ENCODE measurements around the gene TMEM151B.

The TMEM151B gene

DNA sequence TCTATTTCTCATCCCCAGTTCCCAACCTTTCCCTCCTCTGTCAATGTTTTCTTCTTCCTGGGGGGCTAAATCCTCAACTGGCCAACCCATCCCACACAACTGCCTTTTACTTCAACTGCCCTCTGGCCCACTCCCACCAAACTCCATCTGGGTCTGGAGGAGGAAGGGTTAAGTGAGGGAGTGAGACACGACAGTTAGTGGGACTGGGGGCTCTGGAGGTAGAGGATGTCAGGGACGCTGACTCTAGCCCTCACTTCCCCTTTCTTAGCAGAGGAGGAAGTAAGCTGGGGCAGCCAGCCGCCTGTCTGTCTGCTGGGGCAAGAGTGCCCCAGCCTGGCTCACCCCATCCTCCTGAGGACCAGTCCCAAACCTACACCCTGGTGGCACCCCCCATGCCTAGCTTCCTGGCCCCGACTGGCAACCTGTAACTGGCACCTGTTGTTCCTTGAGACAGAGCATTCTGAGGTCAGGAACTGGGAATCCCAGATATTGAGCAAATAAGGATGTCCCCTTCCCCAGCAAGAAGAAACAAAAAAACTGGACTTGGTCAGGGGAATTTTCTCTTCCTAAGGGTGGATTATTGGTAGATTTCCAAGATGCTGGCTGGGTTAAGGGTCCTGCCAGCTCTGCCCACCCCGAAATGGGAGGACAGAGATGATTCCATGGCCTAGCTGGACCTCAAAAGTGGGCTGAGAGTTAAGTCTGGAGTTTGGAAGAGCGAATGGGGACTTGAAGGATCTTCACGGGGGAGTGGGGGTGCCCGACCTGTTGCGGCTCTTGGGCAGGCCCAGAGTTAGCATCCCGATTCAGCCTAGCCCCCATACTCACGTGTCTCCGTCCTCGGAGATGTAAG, 5.9 kb upstream of the TMEM151B start:
- DNase-seq (ENCODE audit: low read depth) = no peak

DNA sequence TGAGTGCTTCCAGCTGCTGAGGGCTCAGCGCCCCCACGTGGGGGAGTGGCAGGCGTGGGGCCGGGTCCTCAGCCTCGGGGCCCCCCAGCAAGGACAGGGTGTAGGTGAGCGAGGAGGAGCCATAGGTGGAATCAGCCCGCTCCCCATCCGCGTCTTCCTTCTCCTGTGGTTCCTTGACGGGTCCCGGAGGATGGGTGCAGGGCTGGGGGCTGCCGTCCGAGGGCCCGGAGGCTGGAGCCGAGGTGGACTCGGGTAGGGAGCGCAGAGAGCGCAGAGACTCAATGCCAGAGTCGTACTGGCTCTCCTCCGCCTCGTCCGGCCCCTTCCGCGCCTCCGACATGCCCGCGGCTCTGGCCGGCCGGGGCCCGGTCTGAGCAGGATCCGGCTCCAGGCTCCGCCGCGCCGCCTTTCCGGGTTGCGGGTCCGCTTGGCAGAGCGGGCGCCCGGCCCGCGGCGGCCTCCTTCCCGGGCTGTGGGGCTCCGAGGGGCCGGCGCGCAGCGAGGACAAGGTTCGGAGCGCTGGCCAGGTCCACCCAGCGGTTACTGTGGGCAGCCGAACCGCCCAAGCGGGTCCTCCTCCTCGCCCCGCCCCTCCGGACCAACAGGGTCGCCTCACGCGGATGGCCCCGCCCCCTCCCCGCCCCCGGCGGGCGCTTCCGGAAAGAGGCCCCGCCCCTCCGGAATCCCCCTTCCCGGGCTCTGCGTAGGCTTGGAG, 5.1 kb upstream of the TMEM151B start, which contains the start of gene NFKBIE:
NFKBIE (minus strand) TSS at position 545 of the 715 bp plus-strand sequence; CDS start at position 340, 205 bp downstream.
- peak; percentile 94 for DNase-seq (ENCODE audit: low read depth)

DNA sequence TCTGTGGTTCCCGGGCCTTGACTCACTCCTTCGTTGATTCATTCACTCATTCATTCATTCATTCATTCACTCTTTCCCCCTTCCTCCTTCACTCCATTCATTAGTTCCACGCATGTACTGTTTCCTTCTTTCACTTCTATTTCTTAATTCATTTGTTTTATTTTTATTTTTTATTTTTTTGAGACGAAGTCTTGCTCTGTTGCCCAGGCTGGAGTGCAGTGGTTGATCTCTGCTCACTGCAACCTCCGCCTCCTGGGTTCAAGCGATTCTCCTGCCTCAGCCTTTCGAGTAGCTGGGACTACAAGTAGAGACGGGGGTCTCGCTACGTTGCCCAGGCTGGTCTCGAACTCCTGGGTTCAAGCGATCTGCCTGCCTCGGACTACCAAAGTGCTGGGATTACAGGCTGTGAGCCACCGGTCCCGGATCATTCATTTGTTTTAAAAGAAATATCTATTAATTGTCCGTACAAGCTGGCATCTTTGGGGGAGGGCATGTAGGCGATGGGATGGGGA, 4.5 kb upstream of the TMEM151B start:
- DNase-seq (ENCODE audit: low read depth) = no peak

DNA sequence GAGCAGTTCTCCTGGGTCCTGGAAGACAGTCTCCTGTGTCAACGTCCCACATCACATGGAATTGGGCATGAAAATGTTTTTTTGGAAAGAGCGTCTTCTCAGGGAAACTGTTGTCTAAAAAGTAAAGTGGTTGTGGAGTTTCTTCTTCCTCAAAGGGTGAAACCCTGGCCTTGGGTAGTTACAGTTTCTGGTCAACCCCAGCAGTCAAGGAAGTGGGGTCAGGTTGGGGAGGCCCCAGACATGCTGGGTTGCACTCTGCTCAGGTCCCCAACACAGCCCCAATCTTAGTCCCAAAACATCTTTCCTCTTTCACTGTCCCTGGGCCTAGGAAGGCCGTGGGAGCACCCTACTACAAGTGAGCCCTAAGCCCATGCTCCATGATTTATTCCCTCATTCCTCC, 3.9 kb upstream of the TMEM151B start:
- DNase-seq (ENCODE audit: low read depth) = no peak

DNA sequence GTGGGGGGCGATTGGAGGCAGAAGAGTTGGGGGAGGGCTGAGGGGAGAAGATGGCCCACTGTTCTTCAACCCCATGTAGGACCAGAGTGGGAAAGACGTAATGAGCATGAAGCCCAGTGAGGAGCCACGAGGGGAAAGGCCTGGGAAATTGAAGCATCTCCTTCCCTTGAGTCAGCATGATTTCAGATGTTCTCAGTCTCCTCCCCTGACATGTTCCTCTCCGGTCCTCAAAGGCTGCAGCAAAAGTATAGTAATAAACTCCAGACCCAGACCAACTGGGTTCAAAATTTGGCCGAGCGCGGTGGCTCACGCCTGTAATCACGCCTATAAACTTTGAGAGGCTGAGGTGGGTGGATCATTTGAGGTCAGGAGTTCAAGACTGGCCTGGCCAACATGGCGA, 3.0 kb upstream of the TMEM151B start:
- DNase-seq (ENCODE audit: low read depth) = no peak

DNA sequence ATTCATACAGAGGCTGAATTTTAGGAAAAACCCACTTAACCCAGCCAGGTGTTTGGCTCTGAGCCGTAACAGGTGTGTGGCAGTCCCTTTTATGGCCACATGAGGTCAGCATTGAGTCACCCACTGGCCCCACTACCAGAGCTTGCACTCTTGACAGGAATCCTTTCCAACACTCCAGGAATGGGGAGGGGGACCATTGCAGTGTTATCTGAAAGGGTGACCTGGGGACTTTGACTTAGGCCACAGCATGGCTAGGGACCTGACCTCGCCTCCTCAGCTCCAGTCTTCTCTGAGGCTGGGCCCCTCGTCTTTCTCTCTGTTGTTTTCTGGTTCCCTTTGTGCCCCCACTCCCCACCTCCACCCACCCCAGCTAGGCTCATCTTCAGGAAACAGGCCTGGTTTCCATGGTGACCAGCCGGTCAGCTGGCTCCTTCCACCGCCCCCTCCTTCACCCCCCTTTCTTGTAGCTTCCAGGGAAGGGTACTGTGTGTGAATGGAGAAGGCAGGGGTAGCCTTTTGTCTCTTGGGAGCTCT, 2.1 kb upstream of the TMEM151B start:
- peak; percentile 48 for DNase-seq (ENCODE audit: low read depth)

DNA sequence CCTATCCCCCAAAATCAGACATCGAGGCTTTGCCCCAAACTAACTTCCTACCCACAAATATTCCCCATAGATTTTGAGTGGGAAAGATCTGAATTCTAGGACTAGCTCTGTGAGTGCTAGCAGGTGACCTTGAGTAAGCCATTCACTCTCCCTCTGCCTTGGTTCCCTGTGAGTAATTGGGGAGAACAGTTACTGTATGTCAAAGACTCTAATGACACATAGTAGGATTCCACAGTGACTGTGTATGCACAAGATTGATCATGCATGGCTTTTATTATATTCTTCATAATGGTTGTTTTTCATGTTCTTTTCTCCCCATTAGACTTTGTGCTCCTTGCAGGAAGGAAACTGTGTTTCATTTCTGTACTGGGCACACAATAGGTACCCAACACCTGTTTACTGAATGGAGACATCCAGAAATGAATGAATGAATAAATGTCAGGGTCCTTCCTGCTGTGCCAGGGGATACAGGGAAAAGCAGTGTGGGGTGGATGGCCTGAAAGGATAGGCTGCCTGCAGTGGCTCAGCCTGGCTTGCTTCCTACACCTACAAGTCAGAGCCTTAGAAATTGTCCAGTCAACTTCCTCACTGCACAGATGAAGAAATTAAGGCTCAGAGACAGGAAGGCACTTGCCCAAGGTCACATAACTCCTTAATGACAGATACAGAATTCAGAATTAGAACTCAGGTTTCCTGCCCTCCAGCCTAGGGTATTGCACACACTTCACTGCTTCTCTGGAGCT, 901 bp upstream of the TMEM151B start:
- DNase-seq (ENCODE audit: low read depth) = no peak

DNA sequence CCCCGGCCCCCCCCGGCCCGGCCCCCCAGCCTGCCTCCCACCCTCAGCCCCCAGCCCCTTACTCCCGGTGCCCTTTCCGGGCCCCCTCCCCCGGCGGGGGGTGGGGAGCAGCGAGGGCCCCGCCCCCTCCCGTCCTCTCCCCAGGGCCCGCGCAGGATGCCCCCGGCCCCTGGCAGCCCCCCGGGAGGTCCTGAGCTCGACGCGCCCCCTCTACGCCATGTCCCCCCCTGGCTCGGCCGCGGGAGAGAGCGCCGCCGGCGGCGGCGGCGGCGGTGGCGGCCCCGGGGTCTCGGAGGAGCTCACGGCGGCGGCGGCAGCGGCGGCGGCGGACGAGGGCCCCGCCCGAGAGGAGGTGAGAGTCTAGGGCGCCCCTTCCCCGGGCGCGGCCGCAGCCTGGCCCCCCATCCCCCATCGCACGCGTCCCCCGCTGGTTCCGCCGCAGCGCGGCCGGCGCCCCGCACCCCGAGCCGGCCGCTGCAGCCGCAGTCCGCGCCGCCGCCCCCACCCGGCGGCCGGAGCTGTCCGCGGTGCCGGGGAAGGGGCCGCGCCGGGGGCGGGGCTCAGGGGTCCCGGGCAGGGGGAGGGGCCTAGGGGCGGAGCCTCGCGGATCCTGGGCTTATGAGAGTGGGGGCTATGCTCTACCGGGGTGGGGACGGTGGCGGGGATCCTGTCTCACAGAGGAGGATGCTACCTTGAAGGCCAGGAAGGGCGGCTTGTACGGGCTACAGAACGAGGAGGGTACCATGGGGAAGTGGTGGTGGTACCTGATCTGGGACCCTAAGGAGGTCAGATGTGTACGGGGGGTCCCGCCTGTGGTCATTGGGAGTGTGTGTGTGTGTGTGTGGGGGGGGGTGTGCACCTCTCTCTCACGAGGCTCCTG, 516 bp downstream of the TMEM151B start:
- DNase-seq (ENCODE audit: low read depth) = no peak

DNA sequence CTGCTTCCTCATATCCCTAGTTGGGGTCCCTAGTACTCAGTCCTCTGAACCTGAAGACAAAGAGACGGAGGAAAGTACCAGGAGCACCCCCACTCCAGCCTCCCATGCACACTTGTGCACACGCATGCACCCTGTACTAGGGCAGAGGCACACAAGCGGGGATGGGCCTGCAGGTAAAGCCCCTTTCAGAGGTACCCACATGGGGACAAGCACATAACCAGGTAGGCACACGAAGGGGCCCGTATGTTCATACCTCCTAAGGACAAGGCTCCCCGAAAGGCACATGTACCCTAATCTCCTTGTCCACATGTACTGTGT, 1.1 kb downstream of the TMEM151B start:
- no peak for DNase-seq (ENCODE audit: low read depth)

DNA sequence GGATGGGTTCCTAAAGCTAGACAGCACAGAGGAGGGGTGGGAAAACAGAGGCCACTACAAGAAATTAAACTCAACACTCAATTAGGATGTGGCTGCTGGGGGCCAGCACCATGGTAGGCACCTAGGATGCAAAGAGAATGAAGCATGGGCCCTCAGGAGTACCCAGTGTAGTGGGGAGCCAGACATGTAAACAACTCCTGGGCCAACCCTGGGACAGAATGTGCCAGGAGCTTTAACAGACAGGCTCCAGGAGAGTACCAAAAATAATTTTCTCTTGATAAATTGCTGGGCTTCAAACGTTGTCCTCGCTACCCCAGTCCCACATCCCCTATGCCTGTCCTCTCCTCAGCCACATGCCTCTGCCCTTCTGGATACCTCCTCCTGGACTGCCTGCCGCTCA, 1.7 kb downstream of the TMEM151B start:
- DNase-seq (ENCODE audit: low read depth) = no peak

DNA sequence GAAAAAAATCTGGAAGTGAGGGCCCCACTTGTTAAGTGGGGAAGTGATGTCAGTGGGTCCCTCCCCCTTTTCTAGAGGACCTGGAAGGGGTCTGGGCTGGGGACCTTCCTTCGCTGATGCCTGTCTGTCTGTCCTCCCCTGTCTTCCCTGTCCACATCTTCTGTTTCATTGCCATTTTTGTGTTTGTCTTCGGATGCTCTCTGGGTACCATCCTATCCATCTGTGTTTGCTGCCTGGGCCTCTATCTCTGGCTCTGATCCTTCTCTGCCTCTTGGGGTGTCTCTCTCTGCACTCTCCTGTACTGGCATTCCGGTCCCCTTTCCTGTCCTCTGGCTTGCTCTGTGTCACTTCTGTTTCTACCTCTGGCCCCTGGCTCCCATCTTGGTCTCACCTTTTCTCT, 2.3 kb downstream of the TMEM151B start:
- DNase-seq (ENCODE audit: low read depth) = no peak

DNA sequence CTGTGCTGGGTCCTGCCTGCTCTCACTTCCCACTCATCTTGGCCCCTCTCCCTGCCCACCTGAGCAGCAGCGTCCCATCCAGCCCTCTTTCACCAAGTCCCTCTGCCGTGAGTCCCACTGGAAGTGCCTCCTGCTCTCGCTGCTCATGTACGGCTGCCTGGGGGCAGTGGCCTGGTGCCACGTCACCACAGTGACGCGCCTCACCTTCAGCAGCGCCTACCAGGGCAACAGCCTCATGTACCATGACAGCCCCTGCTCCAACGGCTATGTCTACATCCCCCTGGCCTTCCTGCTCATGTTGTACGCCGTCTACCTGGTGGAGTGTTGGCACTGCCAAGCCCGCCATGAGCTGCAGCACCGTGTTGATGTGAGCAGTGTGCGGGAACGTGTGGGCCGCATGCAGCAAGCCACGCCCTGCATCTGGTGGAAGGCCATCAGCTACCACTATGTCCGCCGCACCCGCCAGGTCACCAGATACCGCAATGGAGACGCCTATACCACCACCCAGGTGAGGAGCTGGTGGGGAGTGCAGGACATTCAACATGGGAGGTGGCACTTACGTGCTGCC, 2.8 kb downstream of the TMEM151B start:
- no peak for DNase-seq (ENCODE audit: low read depth)

DNA sequence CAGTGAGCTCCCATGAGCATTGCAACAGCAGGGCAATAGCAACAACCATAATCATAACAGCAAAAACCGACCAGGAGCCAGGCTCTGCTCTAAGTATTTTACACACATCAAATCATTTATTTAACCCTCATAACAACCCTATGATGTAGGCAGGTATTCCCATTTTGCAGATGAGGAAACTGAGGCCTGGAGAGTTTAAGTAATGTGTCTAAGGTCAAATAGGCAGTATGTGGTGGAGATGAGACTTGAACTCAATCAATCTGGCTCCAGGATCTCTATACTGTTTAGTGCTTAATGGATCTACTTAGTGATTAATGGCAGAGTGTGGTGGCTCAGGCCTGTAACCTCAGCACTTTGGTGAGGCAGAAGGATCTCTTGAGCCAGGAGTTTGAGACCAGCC, 3.4 kb downstream of the TMEM151B start:
- no peak for DNase-seq (ENCODE audit: low read depth)

DNA sequence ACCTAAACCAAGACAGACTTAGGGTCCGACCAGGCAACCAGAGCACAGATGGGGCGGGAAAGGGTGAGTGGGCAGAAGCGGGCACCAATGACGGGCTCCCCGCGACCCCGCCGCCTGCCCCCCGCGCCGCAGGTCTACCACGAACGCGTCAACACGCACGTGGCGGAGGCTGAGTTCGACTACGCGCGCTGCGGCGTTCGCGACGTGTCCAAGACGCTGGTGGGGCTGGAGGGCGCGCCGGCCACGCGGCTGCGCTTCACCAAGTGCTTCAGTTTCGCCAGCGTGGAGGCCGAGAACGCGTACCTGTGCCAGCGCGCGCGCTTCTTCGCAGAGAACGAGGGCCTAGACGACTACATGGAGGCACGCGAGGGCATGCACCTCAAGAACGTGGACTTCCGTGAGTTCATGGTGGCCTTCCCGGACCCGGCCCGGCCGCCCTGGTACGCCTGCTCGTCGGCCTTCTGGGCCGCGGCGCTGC, 5.1 kb downstream of the TMEM151B start:
- no peak for DNase-seq (ENCODE audit: low read depth)

DNA sequence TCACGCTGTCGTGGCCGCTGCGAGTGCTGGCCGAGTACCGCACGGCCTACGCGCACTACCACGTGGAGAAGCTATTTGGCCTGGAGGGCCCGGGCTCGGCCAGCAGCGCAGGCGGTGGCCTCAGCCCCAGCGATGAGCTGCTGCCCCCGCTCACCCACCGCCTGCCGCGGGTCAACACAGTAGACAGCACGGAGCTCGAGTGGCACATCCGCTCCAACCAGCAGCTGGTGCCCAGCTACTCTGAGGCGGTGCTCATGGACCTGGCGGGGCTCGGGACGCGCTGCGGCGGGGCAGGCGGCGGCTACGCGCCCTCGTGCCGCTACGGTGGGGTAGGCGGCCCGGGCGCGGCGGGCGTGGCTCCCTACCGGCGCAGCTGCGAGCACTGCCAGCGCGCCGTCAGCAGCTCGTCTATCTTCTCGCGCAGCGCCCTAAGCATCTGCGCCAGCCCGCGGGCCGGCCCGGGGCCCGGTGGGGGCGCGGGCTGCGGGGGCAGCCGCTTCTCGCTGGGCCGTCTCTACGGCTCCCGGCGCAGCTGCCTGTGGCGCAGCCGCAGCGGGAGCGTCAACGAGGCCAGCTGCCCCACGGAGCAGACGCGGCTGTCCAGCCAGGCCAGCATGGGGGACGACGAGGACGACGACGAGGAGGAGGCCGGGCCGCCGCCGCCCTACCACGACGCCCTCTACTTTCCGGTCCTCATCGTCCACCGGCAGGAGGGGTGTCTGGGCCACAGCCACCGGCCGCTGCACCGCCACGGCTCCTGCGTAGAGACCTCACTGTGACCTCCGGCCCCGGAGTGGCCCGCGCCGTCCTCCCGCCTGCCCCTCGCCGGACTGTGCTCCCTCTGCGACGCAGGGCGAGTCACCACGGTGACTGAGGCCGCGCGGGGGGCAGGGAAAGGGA, 5.7 kb downstream of the TMEM151B start:
- DNase-seq (ENCODE audit: low read depth) = no peak

DNA sequence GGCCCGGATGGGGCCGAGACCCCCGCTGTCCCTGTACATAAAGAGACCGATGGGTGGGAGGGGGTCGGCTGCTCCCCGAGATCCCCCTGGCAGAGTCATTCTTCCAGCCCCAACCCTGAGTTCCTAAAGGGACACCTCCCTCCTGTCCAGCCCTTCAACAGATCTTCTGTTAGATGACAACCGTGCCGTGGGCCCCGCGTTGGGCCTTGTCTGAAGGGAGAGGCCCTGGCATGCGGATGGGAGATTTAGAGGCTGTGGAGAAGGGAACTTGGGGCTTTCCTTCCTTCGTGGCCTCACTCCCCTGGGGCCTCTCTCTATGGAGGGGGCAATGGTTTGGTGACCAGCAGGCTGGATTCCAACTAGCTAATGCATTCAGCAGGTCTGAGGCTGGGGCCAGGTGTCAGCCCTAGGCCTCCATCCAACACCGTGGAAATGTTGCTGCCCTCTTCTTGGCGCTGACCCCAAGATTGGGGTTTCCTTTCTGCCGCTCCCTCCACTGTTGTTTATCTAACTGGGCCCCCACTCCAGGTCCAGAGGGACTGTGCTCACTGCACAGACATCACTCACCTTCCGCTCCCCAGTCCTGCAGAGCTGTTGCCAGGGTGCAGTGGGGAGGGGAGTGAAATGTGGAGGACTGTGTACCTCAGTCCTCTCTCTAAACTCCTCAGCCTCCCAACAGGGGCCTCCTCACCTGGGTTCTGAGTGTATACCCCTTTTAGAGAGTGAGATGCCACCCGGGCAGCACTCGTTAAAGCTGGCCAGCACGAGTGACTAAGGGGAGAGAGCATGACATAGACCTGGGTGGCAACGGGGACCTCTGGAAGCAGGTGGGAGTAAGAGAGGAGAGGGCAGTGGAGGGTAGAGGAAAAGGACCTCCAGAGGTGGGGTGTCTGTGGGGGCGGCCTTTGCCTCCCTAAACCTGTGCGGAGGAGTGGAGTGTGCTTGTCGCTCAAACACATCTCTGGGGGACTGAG, 6.7 kb downstream of the TMEM151B start:
- no peak for DNase-seq (ENCODE audit: low read depth)

DNA sequence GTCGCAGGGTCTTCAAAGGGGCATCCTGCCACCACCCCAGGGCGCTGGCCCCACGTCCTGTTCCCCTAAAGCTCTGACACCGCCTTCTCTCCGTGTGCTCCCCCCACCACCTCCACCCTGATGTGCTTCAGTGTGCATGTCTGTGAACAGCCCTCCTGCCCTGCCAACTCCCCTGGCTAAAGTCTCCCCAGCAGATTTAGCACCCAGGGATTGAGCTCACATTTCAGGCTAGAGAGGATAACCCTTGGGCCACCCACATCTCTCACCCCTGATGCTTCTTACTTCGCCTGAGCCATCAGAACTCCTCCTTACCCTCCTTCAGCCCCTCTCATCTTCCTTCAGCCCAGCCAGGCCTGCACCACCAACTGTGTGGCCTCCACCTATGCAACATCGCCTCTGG, 7.5 kb downstream of the TMEM151B start:
- DNase-seq (ENCODE audit: low read depth) = no peak

DNA sequence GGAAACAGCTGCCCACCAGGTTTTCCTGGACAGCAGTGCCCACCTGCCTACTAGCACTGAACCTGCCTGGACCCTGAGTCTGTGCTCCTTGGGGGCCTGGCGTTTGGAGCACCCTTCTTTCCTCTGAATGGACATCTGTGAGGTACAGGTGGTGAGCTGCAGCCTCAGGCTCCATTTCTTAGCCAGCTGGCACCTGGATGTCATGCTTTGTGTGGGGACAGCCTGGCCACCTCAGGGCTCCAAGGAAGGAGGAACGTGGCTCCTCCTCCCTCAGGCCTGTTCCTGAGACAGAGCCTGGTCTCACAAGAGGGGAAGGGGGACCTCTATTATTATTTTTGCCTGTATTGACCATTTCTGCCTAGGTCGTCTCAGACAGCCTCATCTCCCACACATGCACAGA, 8.1 kb downstream of the TMEM151B start:
- no peak for DNase-seq (ENCODE audit: low read depth)

All from stimulated activated CD4-positive, alpha-beta T cell treated with anti-CD3 and anti-CD28 coated beads, Interleukin-2, amount 100 ng/mL, for 4 hours (primary cell).